ENCODE results near the gene RCOR3. TPM values are rescaled to one million over a fixed set of nuclear protein-coding genes. Genes with fewer than 3 reads are reported as not detected.
"Not testable (repeated sequence)": the region's sequence is repeated elsewhere in the genome, so short reads cannot be mapped to it uniquely, and the experiment has no call there.

Gene RCOR3
- 58.7 TPM for polyA plus RNA-seq (2012; ENCODE audit: insufficient read depth, insufficient read length, low read depth)

DNA sequence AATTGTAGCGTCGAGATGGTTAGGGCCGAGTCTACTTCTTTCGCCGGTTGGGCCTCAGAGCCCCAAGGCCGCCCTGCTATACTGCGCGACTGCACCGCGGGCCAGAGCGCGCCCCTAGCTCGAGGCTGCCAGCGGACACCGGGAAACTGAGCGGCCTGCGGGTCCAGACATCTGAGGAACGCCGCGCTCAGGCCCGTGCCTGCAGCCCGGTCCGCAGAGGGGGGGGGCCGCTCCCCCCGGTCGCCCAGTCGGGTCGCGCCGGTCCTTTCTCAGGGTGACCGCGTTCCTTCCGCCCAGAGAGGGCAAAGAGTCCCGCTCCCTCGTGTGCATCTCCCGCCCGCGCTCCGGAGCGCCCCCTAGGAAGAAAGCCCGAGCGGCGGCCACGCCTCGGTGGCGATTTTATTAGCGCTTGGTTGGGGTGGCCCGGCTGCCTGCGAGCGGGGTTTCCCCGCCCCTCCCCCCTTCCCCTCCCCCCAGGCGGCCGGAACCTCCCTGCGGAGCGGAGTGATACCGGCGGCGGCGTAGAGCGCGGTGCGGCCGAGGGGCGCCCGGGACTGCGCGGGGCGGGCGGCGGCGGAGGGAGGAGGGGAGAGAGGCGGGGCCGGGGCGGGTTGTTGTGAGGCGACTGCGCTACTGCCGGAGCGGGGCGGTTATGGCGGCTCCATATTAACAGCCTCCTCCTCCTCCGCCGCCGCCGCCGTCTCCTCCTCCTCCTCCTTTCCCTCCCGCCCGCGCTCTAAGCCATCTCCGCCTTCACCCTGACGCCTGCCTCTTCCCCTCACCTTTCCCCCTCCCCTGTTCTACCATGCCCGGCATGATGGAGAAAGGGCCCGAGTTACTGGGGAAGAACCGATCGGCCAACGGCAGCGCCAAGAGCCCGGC lies at the start of gene RCOR3:
Gene RCOR3 (plus strand): TSS at position 611 of the 882 bp plus-strand sequence. CDS start 195 bp downstream, at position 806.
- DNase-seq, result peak; percentile 94
- Histone ChIP-seq H3K36me3 (peaks cover 4% of the 10 kb centered on the region; the same call in 1 of the 2 replicates), H3K4me3 (ENCODE audit: low read depth, low read length) (peak within 1 kb of the TSS; percentile 93), H3K27me3 (no peaks in the 10 kb centered on the region), H3K9me3 (no peaks in the 10 kb centered on the region), H3K4me1 (no peaks in the 10 kb centered on the region; the same call in 1 of the 2 replicates)
- TF ChIP-seq, protein P1, sequence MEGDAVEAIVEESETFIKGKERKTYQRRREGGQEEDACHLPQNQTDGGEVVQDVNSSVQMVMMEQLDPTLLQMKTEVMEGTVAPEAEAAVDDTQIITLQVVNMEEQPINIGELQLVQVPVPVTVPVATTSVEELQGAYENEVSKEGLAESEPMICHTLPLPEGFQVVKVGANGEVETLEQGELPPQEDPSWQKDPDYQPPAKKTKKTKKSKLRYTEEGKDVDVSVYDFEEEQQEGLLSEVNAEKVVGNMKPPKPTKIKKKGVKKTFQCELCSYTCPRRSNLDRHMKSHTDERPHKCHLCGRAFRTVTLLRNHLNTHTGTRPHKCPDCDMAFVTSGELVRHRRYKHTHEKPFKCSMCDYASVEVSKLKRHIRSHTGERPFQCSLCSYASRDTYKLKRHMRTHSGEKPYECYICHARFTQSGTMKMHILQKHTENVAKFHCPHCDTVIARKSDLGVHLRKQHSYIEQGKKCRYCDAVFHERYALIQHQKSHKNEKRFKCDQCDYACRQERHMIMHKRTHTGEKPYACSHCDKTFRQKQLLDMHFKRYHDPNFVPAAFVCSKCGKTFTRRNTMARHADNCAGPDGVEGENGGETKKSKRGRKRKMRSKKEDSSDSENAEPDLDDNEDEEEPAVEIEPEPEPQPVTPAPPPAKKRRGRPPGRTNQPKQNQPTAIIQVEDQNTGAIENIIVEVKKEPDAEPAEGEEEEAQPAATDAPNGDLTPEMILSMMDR (IDR thresholded peaks at IDR 0.05; ENCODE audit: low read depth, low read length), result peak; percentile 65

DNA sequence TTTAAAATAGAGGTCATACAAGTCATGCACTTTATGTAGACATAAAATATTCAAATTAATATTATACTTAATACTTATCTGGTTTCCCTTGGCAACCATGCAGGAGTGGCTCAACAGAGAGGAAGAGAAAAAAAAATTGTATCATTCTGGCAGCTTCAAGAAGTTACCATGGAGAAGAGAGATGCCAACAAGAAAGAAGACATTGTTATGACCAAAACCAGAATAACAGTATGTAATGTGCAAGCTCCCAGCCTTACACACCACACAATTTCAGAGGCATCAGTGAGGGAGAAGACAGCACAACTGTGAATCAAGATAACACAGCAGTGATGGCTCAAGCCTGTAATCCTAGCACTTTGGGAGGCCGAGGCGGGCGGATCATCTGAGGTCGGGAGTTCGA lies 49.1 kb upstream of the RCOR3 start:
- no peak overlapping the region for H3K4me3 ChIP-seq (ENCODE audit: low read depth, low read length)
- H3K9me3 ChIP-seq, result no peaks in the 10 kb centered on the region
- no peaks in the 10 kb centered on the region for H3K27me3 ChIP-seq
- no peaks in the 10 kb centered on the region for H3K4me1 ChIP-seq
- TF ChIP-seq, protein P1 (IDR thresholded peaks at IDR 0.05; ENCODE audit: low read depth, low read length), result no peak
- no peaks in the 10 kb centered on the region for H3K36me3 ChIP-seq
- no peak for DNase-seq

DNA sequence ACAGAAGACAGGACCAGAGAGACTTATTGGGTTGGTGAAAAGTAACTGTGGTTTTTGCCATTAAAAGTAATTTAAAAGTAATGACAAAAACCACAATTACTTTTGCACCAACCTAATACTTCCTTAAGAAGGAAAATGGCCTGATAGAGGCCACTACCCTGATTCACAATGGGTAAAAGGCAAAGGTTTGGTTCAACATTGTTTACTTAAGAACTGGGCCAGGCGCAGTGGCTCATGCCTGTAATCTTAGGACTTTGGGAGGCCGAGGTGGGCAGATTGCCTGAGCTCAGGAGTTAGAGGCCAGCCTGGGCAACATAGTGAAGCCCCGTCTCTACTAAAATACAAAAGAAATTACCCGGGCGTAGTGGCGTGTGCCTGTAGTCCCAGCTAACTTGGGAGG lies 48.2 kb upstream of the RCOR3 start:
- Histone ChIP-seq H3K36me3 (no peaks in the 10 kb centered on the region), H3K27me3 (no peaks in the 10 kb centered on the region), H3K4me3 (ENCODE audit: low read depth, low read length) (no peak overlapping the region), H3K9me3 (no peaks in the 10 kb centered on the region), H3K4me1 (no peaks in the 10 kb centered on the region)
- no peak for DNase-seq
- TF ChIP-seq, protein P1 (IDR thresholded peaks at IDR 0.05; ENCODE audit: low read depth, low read length), result no peak

DNA sequence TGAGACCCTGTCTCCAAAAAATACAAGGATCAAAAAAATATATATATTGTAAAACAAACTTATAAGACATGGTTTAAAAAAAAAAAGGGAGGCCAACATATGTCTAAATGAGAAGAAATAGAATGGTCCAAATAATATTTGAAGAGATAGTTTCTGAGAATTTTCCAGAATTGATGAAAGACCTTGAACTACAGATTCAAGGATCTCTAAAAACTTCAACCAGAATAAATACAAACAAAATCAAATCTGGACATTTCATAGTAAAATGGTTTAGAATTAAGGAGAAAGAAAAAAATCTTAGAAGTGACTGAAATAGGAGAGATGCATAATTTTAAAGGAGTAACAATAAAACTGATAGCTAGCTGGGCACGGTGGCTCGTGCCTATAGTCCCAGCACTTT lies 45.5 kb upstream of the RCOR3 start:
- H3K4me3 ChIP-seq (ENCODE audit: low read depth, low read length), result no peak overlapping the region
- no peaks in the 10 kb centered on the region for H3K9me3 ChIP-seq
- DNase-seq, result no peak
- H3K27me3 ChIP-seq, result no peaks in the 10 kb centered on the region
- H3K36me3 ChIP-seq, result no peaks in the 10 kb centered on the region
- no peaks in the 10 kb centered on the region for H3K4me1 ChIP-seq
- TF ChIP-seq, protein P1 (IDR thresholded peaks at IDR 0.05; ENCODE audit: low read depth, low read length), result no peak

DNA sequence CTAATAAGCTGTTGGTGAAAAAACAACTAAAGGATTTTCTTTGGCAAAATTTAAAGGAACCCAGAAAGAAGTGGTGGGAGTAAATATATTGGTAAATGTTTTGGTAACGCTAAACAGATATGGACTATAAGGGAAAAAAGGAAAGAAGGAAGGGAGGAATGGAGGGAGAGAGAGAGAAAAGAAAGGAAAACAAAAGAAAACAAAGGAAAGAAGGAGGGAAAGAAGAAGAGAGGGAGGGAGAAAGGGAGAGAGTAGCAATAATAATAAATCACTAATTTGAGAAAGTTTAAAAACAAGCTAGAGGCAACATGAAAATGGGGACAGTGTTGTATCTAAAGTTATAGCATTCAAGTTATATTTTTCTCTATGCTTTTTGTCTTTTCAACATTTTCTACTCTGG lies 43.6 kb upstream of the RCOR3 start:
- TF ChIP-seq, protein P1 (IDR thresholded peaks at IDR 0.05; ENCODE audit: low read depth, low read length), result no peak
- H3K36me3 ChIP-seq, result no peaks in the 10 kb centered on the region
- DNase-seq, result no peak

DNA sequence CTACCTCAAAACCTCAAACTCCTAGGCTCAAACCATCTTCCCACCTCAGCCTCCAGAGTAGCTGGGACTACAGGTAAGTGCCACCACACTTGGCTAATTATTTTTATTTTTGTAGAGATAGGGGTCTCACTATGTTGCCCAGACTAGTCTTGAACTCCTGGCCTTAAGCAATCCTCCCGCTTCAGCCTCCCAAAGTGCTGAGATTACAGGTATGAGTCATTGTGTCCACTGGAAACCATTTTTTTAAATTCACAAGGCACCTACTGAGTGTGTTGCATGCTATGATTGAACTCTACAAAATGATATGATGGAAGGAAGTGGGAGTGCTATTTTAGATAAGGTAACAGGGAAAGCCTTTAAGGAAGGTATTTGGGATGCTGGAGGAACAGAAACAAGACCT lies 41.8 kb upstream of the RCOR3 start:
- H3K4me3 ChIP-seq (ENCODE audit: low read depth, low read length), result no peak overlapping the region
- no peaks in the 10 kb centered on the region for H3K27me3 ChIP-seq
- no peaks in the 10 kb centered on the region for H3K36me3 ChIP-seq
- H3K9me3 ChIP-seq, result no peaks in the 10 kb centered on the region
- TF ChIP-seq, protein P1 (IDR thresholded peaks at IDR 0.05; ENCODE audit: low read depth, low read length), result no peak
- no peak for DNase-seq
- no peaks in the 10 kb centered on the region for H3K4me1 ChIP-seq

More for the DNA sequence above, 43.6 kb upstream of the RCOR3 start:
- Histone ChIP-seq H3K27me3 (no peaks in the 10 kb centered on the region), H3K4me1 (no peaks in the 10 kb centered on the region), H3K4me3 (ENCODE audit: low read depth, low read length) (no peak overlapping the region), H3K9me3 (no peaks in the 10 kb centered on the region)

DNA sequence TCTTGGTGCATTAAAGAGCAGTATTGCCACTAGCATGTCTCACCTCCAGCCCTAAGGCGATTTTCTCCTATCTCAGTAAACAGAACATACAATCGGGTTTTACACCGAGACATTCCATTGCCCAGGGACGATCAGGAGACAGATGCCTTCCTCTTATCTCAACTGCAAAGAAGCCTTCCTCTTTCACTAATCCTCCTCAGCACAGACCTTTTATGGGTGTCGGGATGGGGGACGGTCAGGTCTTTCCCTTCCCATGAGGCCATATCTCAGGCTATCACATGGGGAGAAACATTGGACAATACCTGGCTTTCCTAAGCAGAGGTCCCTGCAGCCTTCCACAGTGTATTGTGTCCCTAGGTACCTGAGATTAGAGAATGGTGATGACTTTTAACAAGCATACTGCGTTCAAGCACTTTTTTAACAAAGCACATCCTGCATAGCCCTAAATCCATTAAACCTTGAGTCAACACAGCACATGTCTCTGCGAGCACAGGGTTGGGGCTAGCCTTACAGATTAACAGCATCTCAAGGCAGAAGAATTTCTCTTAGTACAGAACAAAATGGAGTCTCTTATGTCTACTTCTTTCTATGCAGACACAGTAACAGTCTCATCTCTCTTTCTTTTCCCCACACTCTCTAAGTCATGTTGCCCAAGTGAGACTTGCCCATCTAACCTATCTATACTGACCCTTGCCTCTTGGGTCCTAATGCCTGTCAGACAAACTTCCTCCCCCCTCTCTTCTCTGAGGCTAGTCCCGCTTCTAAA lies 36.5 kb upstream of the RCOR3 start:
- H3K4me3 ChIP-seq (ENCODE audit: low read depth, low read length); DNase-seq: not testable (repeated sequence)

DNA sequence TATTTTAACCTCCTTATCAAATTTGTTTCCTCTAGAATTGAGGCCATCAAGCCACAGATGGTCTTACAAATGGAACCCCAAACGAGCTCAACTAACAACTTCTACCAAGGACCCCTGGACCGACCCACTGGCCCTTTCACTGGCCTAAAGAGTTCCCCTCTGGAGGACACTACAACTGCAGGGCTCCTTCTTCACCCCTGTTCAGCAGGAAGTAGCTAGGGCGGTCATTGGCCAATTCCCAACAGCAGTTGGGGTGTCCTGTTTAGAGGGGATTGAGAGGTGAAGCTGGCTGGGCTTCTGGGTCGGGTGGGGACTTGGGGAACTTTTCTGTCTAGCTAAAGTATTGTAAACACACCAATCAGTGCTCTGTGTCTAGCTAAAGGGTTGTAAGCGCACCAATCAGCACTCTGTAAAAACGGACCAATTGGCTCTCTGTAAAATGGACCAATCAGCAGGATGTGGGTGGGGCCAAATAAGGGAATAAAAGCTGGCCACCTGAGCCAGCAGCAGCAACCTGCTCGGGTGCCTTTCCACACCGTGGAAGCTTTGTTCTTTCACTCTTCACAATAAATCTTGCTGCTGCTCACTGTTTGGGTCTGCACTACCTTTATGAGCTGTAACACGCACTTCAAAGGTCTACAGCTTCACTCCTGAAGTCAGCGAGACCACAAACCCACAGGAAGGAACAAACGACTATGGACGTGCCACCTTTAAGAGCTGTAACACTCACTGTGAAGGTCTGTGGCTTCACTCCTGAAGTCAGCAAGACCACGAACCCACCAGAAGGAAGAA lies 30.4 kb upstream of the RCOR3 start:
- not testable (repeated sequence) for H3K4me1 ChIP-seq; H3K36me3 ChIP-seq; H3K27me3 ChIP-seq; DNase-seq; H3K4me3 ChIP-seq (ENCODE audit: low read depth, low read length); H3K9me3 ChIP-seq

More for the DNA sequence above, 36.5 kb upstream of the RCOR3 start:
- not testable (repeated sequence) for H3K36me3 ChIP-seq, H3K27me3 ChIP-seq, H3K9me3 ChIP-seq, H3K4me1 ChIP-seq

Measured in BE2C (cell line).